ENCODE data around the gene SLC26A1. TPM values are rescaled to one million over a fixed set of nuclear protein-coding genes. Genes with fewer than 3 reads are reported as not detected.

SLC26A1 gene
- total RNA-seq, 1 donor from 2014 or later, result 0.13 TPM

DNA sequence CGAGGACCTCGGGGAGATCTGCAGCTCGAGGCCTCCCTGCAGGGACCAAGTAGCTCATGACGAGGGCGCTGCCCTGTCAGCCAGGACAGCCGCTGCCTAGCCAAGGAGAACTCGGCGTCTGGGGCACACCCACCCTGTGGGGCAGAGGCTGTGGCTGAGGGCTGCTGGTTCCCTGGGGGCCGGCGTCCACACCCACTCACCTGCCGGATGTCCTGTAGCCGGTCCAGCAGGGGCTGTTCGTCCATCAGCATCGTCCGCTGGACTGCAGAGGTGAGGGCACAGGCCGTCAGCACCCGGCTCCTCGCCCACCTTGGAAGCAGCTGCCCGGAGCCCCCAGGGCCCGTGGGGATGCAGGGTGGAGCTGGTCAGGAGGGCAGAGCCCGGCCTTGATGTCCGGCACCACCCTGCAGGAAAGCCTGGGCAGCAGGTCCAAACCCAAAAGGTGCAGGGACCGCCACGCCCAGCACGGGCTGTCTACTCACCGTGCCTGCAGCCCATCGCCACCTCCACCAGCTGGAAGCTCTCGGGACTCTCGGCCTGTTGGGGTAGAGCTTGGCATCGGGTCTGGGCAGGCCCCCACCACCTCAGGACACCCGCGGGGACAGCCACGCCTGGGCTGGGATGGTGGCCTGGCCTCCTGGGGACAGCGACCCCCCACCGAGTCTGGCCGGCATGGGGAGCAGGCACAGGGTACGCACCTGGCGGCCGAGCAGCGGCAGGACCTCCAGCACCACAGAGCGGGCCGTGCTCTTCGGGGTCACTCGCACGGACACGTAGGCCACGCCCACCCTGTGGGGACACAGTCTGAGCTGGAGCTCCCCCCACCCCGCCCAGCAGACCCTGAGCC is 26.7 kb downstream of the SLC26A1 start:
- no peak for DNase-seq (ENCODE audit: low read depth in 2 of 2)

DNA sequence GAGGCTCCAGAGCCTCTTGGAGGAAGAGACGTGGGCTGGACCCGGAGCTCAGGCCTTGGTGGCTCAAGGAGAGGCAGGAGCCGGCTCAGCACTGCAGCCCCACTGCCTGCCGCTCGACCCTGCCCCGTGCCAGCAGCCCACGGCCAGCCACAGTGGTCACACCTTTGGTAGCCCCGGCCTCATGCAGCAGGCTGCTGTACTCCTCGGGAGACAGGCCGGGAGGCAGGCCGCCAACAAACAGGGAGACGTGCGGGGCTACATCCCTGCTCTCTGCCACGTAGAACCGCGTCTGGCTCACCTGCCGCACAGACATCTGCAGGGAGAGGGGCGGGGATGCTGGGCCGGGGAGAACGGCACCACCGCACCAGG is 27.5 kb downstream of the SLC26A1 start:
- DNase-seq (ENCODE audit: low read depth in 2 of 2), result no peak

DNA sequence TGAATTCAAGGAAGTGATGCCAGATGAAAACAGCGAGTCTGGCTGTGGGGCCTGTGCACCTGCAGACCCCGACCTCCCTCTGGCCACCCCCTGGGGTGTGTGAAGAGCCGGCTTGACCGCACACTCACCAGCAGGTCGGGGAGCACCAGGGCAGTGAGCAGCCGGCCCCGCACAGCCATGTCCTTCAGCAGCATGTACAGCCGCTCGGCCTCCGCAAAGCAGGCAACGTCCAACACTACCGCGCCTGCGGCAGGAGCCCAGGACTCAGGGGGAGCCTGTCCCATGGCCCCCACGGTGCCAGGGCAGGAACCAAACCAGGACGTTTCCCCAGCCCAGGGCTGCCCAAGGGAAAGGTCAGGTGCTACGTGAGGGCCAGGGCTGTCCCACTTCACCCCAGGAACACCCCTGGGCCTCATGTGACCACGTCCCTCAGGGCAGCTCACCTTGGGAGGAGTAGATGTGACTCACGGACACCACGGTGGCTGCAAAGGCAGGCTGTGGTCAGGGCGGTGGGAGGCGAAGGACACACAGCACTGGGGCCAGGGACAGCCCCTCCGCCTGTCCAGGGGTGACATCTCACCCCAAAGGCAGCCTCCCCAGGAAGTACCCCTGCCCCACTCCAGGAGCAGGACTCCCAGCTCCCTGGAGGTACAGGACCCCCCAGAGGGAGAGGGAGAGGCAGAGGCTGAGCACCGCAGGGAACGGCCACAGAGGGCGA is 28.0 kb downstream of the SLC26A1 start:
- no peak for DNase-seq (ENCODE audit: low read depth in 2 of 2)

DNA sequence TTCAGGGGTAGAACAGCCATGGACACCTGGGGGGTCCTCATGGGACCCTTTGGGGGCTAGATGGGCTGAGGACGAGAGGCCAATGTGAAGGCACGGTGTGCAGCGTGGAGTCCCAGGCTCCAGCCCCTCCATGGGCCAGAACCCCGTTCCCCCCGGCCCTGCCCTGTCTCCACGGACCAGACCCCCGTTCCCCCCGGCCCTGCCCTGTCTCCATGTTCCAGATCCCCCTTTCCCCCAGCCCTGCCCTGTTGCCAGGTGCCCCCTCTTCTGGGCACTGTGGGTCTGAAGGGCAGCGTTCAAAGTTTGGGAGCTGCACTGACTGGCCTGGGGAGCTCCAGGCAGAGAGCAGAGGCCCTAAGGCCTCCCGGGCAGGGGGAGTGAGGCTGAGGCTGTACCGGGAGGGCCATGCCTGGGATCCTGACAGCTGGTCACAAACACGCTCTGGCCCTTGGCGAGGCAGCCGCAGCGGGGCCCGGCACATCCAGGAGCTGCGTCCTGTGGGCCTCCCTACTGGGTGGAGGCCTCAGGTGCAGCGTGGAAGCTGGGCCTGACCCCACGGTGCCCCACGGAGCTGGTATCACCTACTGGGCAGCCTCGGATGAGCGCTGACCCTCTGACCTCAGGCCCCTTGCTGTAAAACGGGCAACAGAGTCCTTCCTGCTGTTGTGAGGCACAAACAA is 28.7 kb downstream of the SLC26A1 start:
- no peak for DNase-seq (ENCODE audit: low read depth in 2 of 2)

DNA sequence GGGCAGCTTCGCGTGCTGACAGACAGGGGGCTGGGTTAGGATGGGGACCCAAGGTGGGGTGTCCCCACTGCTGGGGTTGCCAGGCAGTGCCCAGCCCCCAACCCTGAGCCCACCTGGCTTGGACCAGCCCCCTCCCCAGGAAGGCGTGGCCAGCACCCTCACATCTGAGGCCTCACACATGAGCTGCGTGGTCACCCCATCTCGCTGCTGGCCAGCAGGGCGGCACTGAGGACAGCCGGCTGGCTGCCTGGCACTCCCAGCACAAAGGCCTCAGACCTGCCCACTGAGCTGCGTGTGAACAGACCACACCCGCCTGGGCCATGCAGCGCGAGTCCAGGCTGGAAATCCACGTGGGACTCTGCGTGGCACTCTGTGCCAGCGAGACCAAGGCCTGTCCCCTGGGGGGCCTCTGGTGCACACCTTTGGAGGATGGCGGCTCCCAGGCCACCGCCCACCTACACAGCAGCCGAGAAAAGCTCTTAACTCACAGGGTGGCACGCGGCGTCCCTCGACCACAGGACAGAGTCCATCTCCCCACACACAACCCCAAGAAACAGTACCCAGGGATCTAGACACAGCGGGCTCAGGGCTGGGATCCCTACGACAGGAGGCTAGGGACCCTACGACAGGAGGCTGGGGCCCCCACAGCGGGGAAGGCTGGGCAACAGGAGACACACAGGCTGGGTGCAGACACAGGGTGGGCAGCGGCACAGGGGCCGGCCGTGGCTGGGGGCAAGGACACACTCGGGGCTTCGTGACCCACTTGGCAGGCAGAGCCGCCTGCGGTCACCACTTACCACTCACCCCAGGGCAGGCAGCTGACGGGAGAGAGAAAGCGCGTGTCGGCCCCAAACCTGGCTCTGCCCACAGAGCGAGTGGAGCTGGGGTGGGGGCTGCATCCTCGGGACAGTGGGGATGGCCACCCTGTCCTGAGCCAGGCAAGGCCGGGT is 29.7 kb downstream of the SLC26A1 start:
- DNase-seq (ENCODE audit: low read depth in 2 of 2), result no peak

DNA sequence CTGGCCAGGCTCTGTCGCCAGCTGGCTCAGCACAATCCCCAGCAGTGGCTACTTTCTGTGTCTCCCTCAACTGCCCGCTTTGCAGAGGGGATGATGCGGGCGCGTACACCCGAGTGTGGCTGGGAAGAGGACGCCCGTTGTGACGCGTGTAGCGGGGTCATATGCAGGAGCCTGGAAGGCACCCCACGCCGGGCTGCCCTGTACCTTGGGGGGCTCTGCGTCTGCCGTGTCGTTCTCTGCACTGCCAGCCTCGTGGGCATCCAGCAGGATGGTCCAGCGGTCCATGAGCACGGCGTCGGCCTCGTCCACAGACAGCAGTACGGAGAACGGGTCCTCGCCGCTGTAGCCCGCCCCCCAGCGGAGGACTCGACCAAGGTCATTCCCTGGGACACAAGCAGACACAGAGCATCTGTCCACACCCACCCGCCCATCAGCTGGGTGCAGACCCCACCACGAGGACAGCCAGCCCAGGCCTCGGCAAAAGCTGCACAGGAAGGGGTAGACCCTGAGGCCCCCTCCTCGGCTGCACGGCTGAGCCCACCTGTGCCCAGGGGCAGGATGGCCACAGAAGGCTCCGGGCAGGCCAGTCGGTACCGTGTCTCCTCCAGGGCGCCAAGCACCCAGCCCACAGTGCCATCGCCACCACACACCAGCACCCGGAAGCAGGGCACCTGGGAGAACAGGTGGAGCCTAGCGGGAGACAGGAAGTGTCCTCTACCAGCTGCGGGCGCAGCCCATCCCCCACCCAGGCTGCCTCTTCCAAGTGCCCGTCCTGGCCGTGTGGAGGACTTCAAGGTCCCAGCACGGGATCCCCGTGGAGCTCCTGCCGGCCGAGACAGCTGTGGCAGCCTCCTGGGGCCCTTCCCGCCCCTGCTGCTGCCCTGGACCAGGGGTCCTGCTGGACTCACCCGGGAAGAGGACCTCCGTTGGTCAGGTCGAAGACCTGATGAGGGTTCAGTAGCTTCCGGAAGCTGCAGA is 30.7 kb downstream of the SLC26A1 start:
- DNase-seq (ENCODE audit: low read depth in 2 of 2), result no peak

DNA sequence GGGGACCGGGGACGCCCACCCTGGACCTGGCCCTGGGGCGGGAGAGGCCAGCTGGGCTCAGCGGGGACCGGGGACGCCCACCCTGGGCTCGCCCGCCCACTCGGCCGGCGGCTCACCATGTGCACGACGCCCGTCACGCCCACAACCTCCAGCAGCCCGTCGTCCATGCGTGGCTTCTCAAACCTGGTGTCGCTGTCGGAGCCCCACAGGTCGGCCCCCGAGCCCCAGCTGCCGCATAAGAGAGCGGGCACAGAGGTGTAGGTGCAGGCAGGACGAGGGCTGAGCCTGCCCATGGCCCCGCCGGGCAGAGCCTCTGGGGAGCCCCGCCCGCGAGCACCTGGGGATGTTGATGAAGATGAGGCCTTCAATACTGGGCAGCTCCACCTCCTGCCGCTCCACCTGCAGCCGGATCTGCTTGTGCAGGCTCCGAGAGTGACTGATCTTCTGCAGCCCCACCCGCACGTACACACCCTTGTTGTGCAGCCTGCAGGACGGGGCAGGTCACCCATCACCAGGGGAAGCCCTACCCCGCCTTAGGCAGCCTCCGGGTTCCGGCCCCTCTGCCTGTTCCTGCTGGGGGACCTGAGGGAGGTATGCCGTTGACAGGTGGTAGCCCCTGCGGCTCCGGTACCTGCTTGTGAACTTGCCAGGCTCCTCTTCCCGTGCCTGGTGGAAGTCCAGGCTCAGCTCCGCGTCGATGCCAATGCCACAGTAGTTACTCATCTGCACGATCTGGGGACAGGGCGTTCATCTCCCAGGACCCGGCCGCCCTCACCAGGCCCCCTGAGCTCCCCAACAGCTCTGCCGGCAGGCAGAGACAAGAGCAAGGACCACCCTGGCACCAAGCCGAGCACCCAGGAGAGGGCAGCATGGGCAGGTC is 31.6 kb downstream of the SLC26A1 start:
- DNase-seq (ENCODE audit: low read depth in 2 of 2), result no peak

DNA sequence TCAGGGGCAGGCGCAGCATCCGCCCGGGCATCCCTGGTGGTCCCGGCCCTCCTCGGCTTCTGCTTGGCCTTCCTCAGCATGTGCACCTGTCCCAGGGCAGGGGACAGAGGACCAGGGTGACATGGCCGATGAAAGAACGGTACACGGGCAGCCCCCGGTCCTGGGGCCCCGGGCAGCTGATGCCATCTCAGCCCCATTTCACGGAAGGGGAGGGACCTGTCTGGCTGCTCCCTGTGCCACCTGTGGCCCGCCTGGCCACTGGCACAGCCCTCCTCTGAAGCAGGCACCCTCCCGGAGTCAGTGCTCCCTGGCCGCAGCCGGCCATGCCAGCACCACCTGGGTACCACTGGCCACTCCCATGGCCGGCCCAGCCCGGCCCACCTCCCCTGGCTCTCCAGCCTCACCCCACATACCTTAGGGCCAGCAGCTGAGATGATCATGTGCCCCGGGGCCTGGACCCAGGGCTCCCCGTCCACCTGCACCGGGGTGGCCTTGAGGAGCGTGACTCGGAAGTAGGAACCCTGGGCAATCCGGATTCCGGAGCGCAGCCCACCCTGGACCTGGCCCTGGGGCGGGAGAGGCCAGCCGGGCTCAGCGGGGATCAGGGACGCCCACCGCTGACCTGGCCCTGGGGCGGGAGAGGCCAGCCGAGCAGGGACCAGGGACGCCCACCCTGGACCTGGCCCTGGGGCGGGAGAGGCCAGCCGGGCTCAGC is 32.4 kb downstream of the SLC26A1 start:
- no peak for DNase-seq (ENCODE audit: low read depth in 2 of 2)

DNA sequence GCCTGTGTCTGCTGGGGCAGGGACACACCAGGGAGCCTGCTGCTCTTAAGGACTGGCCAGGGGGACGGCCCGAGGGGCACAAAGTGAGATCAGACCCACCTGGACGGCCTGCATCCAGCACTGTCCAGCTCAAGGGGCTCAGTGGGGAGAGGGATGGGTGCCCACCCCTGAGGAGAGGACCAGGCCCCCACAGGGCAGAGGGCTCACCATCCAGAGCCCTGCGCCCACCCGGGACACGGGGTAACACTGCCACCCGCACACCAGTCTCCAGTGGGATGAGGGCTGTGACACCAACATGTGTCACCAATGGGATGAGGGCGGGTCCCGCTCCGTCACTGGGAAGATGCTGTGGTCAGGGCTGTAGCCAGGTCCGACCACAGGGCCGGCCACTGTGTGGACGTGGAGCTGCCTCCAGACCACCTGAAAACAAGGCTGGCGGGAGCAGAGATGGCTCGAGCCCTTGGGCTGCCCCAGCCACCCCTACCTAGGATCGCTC is 33.0 kb downstream of the SLC26A1 start:
- DNase-seq (ENCODE audit: low read depth in 2 of 2), result no peak

DNA sequence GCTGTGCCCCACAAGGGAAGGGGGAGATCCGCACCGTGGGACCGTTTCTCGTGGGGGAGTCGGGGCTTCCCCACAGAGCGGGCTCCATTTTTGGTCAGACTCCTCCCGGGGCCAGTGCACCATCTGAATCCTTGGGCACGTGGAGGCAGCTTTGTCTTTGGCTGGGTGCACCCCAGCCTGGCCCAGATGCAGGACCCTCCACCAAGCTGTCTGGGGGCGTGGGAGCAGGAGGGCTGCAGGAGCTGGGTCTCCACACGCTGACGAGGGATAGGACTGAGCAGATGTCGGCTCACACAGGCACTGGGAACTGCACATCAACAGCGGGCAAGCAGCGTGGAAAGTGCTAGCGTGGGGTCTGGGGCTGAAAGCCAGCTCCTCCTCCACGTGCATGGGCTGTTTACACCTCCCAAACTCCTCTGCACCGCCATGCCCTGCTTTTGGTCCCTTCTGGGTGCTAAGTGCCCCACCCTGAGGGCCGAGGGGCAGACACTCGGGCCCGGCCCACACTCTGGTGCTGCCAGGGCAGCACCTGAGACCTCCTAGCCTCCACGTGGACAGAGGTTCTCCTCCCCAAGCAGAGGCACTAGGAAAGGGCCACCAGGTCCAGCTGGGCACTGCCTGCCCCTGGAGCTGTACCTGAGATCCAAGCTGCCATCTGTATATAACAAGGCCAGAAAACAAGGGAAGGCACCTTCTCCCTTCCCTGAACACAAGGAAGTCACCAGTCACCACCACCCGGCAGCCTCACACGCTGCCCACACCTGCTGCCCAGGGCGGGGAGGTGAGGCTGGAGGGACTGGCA is 33.7 kb downstream of the SLC26A1 start:
- DNase-seq (ENCODE audit: low read depth in 2 of 2), result no peak

DNA sequence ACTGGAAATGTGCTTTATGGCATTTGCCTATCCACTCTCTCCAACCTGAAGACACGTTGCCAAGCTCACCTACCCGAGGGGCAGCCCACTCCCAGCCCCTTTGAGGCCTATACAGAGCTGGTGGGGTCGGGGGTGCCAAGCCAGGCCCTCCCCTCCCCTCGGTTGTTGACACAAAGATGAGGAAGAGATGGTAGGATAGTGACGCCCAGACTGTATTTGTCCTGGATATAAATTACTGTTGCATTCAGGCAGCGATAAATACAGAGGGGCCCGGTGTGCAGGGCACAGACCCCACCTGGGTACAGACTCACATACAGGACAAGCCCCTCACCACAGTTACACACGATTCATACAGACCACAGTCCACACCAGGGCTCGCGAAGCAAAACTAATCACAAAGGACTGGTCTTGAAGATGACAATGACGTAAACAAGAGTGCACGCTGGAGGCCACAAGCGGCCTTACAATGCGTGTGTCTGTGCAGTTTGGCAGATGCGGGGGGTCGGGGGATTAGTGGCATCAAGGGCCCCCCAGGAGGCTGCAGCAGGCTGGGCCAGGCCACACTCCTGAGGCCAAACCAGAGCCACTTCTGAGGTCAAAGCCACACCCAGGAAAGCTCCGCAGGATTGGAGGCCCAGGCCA is 34.4 kb downstream of the SLC26A1 start:
- DNase-seq (ENCODE audit: low read depth in 2 of 2), result no peak

DNA sequence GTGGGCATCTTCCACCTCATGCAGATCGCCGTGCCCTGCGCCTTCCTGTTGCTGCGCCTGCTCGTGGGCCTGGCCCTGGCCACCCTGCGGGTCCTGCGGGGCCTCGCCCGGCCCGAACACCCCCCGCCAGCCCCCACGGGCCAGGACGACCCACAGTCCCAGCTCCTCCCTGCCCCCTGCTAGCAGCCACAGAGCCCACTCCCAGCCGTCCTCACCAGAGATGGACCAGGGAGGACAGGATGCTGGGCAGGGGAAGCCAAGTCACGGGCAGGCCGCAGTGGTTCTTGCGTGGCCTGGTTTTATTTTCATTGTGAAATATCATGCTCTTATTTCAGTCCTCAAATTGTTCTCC is 34.9 kb downstream of the SLC26A1 start:
- no peak for DNase-seq (ENCODE audit: low read depth in 2 of 2)

DNA sequence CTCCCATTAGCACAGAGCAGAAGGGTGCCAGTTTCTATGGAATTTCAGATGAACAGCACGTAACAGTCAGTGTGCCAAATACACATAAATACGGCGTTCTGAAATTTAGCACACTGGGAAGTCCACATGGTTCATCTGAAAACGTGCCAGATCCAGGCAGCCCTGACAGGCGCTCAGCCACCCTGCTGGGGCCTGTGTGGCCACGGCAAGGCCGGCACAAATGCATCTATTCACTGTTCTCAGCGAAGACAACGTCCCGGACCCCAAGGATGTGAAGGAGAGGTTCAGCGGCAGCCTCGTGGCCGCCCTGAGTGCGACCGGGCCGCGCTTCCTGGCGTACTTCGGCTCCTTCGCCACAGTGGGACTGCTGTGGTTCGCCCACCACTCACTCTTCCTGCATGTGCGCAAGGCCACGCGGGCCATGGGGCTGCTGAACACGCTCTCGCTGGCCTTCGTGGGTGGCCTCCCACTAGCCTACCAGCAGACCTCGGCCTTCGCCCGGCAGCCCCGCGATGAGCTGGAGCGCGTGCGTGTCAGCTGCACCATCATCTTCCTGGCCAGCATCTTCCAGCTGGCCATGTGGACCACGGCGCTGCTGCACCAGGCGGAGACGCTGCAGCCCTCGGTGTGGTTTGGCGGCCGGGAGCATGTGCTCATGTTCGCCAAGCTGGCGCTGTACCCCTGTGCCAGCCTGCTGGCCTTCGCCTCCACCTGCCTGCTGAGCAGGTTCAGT is 35.5 kb downstream of the SLC26A1 start:
- DNase-seq (ENCODE audit: low read depth in 2 of 2), result no peak

DNA sequence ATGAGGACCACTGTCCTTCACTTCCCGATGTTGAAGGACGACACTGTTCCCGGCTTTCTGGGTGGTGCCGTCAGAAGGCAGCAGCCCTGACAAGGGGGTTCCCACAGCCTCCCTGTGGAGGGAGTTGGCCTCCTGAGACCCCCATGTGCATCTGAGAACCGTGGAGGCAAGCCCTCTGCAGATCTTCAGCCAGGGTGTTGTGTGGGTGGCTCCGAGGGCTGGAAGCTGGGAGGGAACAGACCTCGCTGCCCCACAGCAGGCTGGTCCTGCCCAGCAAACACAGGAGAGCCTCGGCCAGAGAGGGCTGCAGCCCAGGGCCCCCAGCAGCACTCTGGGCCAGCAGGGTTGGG is 36.0 kb downstream of the SLC26A1 start:
- no peak for DNase-seq (ENCODE audit: low read depth in 2 of 2)

DNA sequence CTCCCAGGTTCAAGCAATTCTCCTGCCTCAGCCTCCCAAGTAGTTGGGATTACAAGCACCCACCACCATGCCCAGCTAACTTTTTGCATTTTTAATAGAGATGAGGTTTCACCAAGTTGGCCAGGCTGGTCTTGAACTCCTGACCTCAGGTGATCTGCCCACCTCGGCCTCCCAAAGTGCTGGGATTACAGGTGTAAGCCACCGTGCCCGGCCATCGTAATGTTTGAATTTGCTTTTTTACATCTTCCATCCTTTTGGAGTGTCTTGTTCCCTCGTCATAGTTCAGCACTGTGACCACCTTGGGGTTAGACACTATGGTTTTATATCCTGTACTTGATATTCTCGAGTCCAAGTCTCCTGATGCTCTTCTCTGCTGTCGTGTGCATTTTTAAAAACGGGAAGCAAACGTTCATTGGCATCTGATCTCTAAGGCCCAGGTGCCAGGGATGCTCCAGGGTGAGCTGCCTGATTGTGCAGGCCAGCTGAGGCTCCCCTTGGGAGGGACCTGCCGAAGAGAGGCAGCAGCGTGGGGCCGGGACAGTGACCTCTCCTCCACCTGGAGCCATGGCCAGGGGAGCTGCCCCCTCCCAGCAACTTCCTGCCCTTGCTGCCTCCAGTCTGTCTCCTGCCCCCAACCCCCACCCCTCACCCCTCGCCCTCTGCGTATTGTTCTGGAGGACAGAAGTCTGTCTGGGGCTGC is 36.5 kb downstream of the SLC26A1 start:
- DNase-seq (ENCODE audit: low read depth in 2 of 2), result no peak

DNA sequence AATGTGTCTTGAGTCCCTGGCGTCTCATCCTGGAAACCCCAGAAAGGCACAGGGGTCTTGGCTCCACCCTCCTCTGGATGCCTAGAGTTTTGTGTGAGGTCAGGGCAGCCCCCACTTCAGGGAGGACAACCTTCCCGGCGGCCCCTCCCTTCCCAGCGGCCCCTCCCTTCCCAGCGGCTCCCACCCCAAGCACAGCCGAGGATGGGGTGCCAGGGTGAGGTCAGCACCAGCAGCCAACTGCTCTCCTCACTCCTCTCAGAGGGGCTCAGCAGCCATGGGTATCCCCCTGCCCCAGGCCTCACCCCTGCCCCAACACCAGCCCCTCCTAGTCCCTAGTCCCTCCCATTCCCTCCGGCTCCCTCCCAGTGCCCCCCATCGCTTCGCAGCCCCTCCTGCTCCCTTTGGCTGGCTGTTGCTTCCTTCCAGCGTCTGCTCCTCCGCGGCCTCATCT is 37.2 kb downstream of the SLC26A1 start:
- no peak for DNase-seq (ENCODE audit: low read depth in 2 of 2)

Measured in dermis microvascular lymphatic vessel endothelial cell (primary cell).